IgD-negative memory B cell (primary cell): Measurements from ENCODE around the gene SHROOM3. TPM values are rescaled to one million over a fixed set of nuclear protein-coding genes. Genes with fewer than 3 reads are reported as not detected.

Experiments used
- H3K27ac Mint-ChIP-seq, 3 donors: one replicate each; pipeline ENCODE4 v1.8.0; 2020 to 2022; ENCODE audit warnings: mild to moderate bottlenecking in 3 of 3, mixed read lengths in 3 of 3, moderate library complexity in 1 of 3
- H3K27me3 Mint-ChIP-seq: one replicate; pipeline ENCODE4 v1.8.0; 2021; ENCODE audit warnings: mixed read lengths
- H3K36me3 Mint-ChIP-seq: one replicate; pipeline ENCODE4 v1.8.0; 2020; ENCODE audit warnings: mild to moderate bottlenecking, mixed read lengths
- H3K4me1 Mint-ChIP-seq, 3 donors: one replicate each; pipeline ENCODE4 v1.8.0; 2020 to 2022; ENCODE audit warnings: mixed read lengths in 3 of 3, mild to moderate bottlenecking in 1 of 3
- H3K4me3 Mint-ChIP-seq, 4 donors: one replicate each; pipeline ENCODE4 v1.8.0; 2020 to 2022; ENCODE audit warnings: mild to moderate bottlenecking in 4 of 4, mixed read lengths in 4 of 4, moderate library complexity in 3 of 4
- H3K9me3 Mint-ChIP-seq, 3 donors: one replicate each; pipeline ENCODE4 v1.8.0; 2020 to 2021; ENCODE audit warnings: mixed read lengths in 3 of 3, mild to moderate bottlenecking in 1 of 3
- polyA plus RNA-seq: library from polyadenylated mRNA; unstranded; fragments of 300-500 nt; fragmentation: Illumina TruSeq; gene quantifications from one replicate; pipeline ENCODE4 v1.2.3, GENCODE V29; 2021

SHROOM3 gene
- polyA plus RNA-seq, 1 donor from 2014 or later, result not detected

GRCh38 chr4:76610751-76611547, 175.9 kb downstream of the SHROOM3 start:
- Mint-ChIP-seq H3K9me3 (no peaks in the 10 kb centered on the region), H3K4me3 (no peak overlapping the region), H3K27ac (no peak overlapping the region), H3K27me3 (peaks cover 11% of the 10 kb centered on the region), H3K4me1 (no peaks in the 10 kb centered on the region), H3K36me3 (no peaks in the 10 kb centered on the region)

GRCh38 chr4:76611616-76612207, 176.7 kb downstream of the SHROOM3 start:
- Mint-ChIP-seq H3K9me3 (no peaks in the 10 kb centered on the region), H3K36me3 (no peaks in the 10 kb centered on the region), H3K4me3 (peak overlapping the region in 1 of 4 donors; percentile 61), H3K27me3 (peaks cover 12% of the 10 kb centered on the region), H3K27ac (no peak overlapping the region), H3K4me1 (no peaks in the 10 kb centered on the region)

- H3K9me3 Mint-ChIP-seq, result no peaks in the 10 kb centered on the region
- H3K4me3 Mint-ChIP-seq, result no peak overlapping the region
- H3K36me3 Mint-ChIP-seq, result no peaks in the 10 kb centered on the region
- H3K27me3 Mint-ChIP-seq, result peaks cover 10% of the 10 kb centered on the region
- no peaks in the 10 kb centered on the region for H3K4me1 Mint-ChIP-seq
- H3K27ac Mint-ChIP-seq, result no peak overlapping the region
Measured at GRCh38 chr4:76614589-76614988, 179.6 kb downstream of the SHROOM3 start.

GRCh38 chr4:76615999-76616398, 181.0 kb downstream of the SHROOM3 start:
- Mint-ChIP-seq H3K4me1 (no peaks in the 10 kb centered on the region), H3K27me3 (peaks cover 16% of the 10 kb centered on the region), H3K27ac (no peak overlapping the region), H3K4me3 (no peak overlapping the region), H3K36me3 (no peaks in the 10 kb centered on the region), H3K9me3 (no peaks in the 10 kb centered on the region)

- H3K36me3 Mint-ChIP-seq, result no peaks in the 10 kb centered on the region
- H3K9me3 Mint-ChIP-seq, result no peaks in the 10 kb centered on the region
- H3K27ac Mint-ChIP-seq, result no peak overlapping the region
- H3K4me1 Mint-ChIP-seq, result no peaks in the 10 kb centered on the region
- peak overlapping the region in 1 of 4 donors; percentile 0 for H3K4me3 Mint-ChIP-seq
- peaks cover 16% of the 10 kb centered on the region for H3K27me3 Mint-ChIP-seq
Measured at GRCh38 chr4:76616526-76616925, 181.5 kb downstream of the SHROOM3 start.

- H3K27ac Mint-ChIP-seq, result no peak overlapping the region
- H3K27me3 Mint-ChIP-seq, result peaks cover 8% of the 10 kb centered on the region
- no peak overlapping the region for H3K4me3 Mint-ChIP-seq
- H3K36me3 Mint-ChIP-seq, result no peaks in the 10 kb centered on the region
- no peaks in the 10 kb centered on the region for H3K9me3 Mint-ChIP-seq
- no peaks in the 10 kb centered on the region for H3K4me1 Mint-ChIP-seq
Measured at GRCh38 chr4:76620723-76621468, 185.9 kb downstream of the SHROOM3 start.

- H3K4me1 Mint-ChIP-seq, result no peaks in the 10 kb centered on the region
- H3K4me3 Mint-ChIP-seq, result no peak overlapping the region
- H3K27me3 Mint-ChIP-seq, result peaks cover 7% of the 10 kb centered on the region
Measured at GRCh38 chr4:76622126-76622525, 187.1 kb downstream of the SHROOM3 start.

GRCh38 chr4:76622717-76623116, 187.7 kb downstream of the SHROOM3 start:
- no peaks in the 10 kb centered on the region for H3K4me1 Mint-ChIP-seq
- no peak overlapping the region for H3K27ac Mint-ChIP-seq

More at GRCh38 chr4:76622126-76622525, 187.1 kb downstream of the SHROOM3 start:
- H3K27ac Mint-ChIP-seq, result no peak overlapping the region
- no peaks in the 10 kb centered on the region for H3K36me3 Mint-ChIP-seq
- H3K9me3 Mint-ChIP-seq, result no peaks in the 10 kb centered on the region

GRCh38 chr4:76623217-76624045, 188.4 kb downstream of the SHROOM3 start:
- no peaks in the 10 kb centered on the region for H3K36me3 Mint-ChIP-seq
- H3K27me3 Mint-ChIP-seq, result peaks cover 7% of the 10 kb centered on the region
- no peak overlapping the region for H3K27ac Mint-ChIP-seq
- no peak overlapping the region for H3K4me3 Mint-ChIP-seq
- no peaks in the 10 kb centered on the region for H3K4me1 Mint-ChIP-seq
- H3K9me3 Mint-ChIP-seq, result no peaks in the 10 kb centered on the region

More at GRCh38 chr4:76622717-76623116, 187.7 kb downstream of the SHROOM3 start:
- H3K9me3 Mint-ChIP-seq, result no peaks in the 10 kb centered on the region
- peaks cover 7% of the 10 kb centered on the region for H3K27me3 Mint-ChIP-seq
- H3K4me3 Mint-ChIP-seq, result no peak overlapping the region
- no peaks in the 10 kb centered on the region for H3K36me3 Mint-ChIP-seq

- H3K4me3 Mint-ChIP-seq, result no peak overlapping the region
- H3K4me1 Mint-ChIP-seq, result no peaks in the 10 kb centered on the region
- no peak overlapping the region for H3K27ac Mint-ChIP-seq
- H3K36me3 Mint-ChIP-seq, result no peaks in the 10 kb centered on the region
- peaks cover 7% of the 10 kb centered on the region for H3K27me3 Mint-ChIP-seq
- H3K9me3 Mint-ChIP-seq, result no peaks in the 10 kb centered on the region
Measured at GRCh38 chr4:76624241-76624681, 189.2 kb downstream of the SHROOM3 start.

- no peaks in the 10 kb centered on the region for H3K9me3 Mint-ChIP-seq
- H3K4me1 Mint-ChIP-seq, result no peaks in the 10 kb centered on the region
- no peak overlapping the region for H3K4me3 Mint-ChIP-seq
- peaks cover 6% of the 10 kb centered on the region for H3K27me3 Mint-ChIP-seq
- H3K27ac Mint-ChIP-seq, result no peak overlapping the region
- no peaks in the 10 kb centered on the region for H3K36me3 Mint-ChIP-seq
Measured at GRCh38 chr4:76624931-76625715, 190.1 kb downstream of the SHROOM3 start.

GRCh38 chr4:76626686-76627465, 191.8 kb downstream of the SHROOM3 start:
- H3K9me3 Mint-ChIP-seq, result no peaks in the 10 kb centered on the region
- H3K4me3 Mint-ChIP-seq, result no peak overlapping the region
- H3K27me3 Mint-ChIP-seq, result peaks cover 4% of the 10 kb centered on the region
- peaks cover 0 to 2% (median 0%) of the 10 kb centered on the region in 3 donors for H3K4me1 Mint-ChIP-seq
- H3K27ac Mint-ChIP-seq, result no peak overlapping the region
- H3K36me3 Mint-ChIP-seq, result no peaks in the 10 kb centered on the region

GRCh38 chr4:76628251-76628650, 193.2 kb downstream of the SHROOM3 start:
- Mint-ChIP-seq H3K36me3 (no peaks in the 10 kb centered on the region), H3K4me1 (peaks cover 0 to 2% (median 0%) of the 10 kb centered on the region in 3 donors), H3K9me3 (no peaks in the 10 kb centered on the region), H3K27ac (no peak overlapping the region), H3K27me3 (peaks cover 6% of the 10 kb centered on the region), H3K4me3 (no peak overlapping the region)
